Stomach (tissue), 9 donors: ENCODE measurements around the gene SNRNP48. TPM values are rescaled to one million over a fixed set of nuclear protein-coding genes. Genes with fewer than 3 reads are reported as not detected.

Experiments
- DNase-seq, 2 donors: peaks; one replicate each; pipeline versions ENCODE4 v3.0.0 to v3.0.0-alpha.2; 2013 to 2019
- H3K27ac ChIP-seq, 5 donors: fragments of 200-600 bp in 4 of 5; sonication (generic) in 4 of 5; one replicate each; pipeline ENCODE4 v1.5.1; 2013 to 2019; ENCODE audit warnings: mild to moderate bottlenecking in 1 of 5, moderate library complexity in 1 of 5
- H3K27me3 ChIP-seq, 3 donors: fragments of 200-600 bp; sonication (generic); one replicate each; pipeline ENCODE4 v1.5.1; 2017 to 2019; ENCODE audit warnings: mixed run types in 1 of 3
- H3K36me3 ChIP-seq, 4 donors: fragments of 200-600 bp; sonication (generic); 1 replicate in 3 of 4; 2 replicates in 1 of 4; pipeline ENCODE4 v1.5.1; 2016 to 2019
- H3K4me1 ChIP-seq, 4 donors: fragments of 200-600 bp; sonication (generic); one replicate each; pipeline ENCODE4 v1.5.1; 2016 to 2019
- H3K4me3 ChIP-seq, 4 donors: fragments of 200-600 bp; sonication (generic) in 3 of 4; one replicate each; pipeline ENCODE4 v1.5.1; 2016 to 2019; ENCODE audit warnings: mild to moderate bottlenecking in 1 of 4
- H3K9me3 ChIP-seq, 4 donors: fragments of 200-600 bp; sonication (generic); one replicate each; pipeline ENCODE4 v1.5.1; 2016 to 2019
- EP300 ChIP-seq: sonication (generic); formaldehyde crosslinking; IDR thresholded peaks from one replicate; pipeline ENCODE4 v1.6.1; 2017; ENCODE audit warnings: antibody characterized with exemption
- POLR2A ChIP-seq, 4 donors: fragments of 450-650 bp; IDR thresholded peaks; one replicate each; pipeline ENCODE4 v1.6.1; 2016; ENCODE audit warnings: antibody characterized with exemption in 4 of 4, control low read depth in 2 of 4, mild to moderate bottlenecking in 1 of 4, moderate library complexity in 1 of 4
- POLR2AphosphoS5 ChIP-seq, 3 donors: sonication (generic); formaldehyde crosslinking; IDR thresholded peaks; one replicate each; pipeline ENCODE4 v1.6.1; 2016; ENCODE audit warnings: antibody characterized with exemption in 3 of 3
- WGBS, 5 donors: extraction: QIAGEN DNeasy Blood & Tissue Kit in 3 of 5; methylation state at CpG; one replicate each; pipeline versions ENCODE4 v1.1.5 to v1.1.7; 2013 to 2018; 5-methylcytosine and 5-hydroxymethylcytosine counted together
- intact Hi-C: fragments of 100-400 bp; cut with DNase I; formaldehyde crosslinking; loops from one replicate; pipeline ENCODE4 v1.15.1; 2023; ENCODE audit warnings: low total_unique reads
- polyA plus RNA-seq, 3 donors: library from polyadenylated mRNA; stranded (reverse); fragments of 200-250 nt; gene quantifications; one replicate each; pipeline ENCODE4 v1.2.3, GENCODE V29; 2013
- total RNA-seq, 5 donors: library from RNA; depleted of rRNA; stranded (reverse); fragments of >200 nt; gene quantifications; one replicate each; pipeline versions ENCODE4 v1.1.0 to v1.2.3, GENCODE V29; 2014 to 2016
- TF ChIP-seq, protein P1 (sequence below), 7 experiments: fragments of 450-650 bp in 4 of 7; fragments of 200-600 bp in 3 of 7; sonication (generic) in 3 of 7; IDR thresholded peaks; one replicate each; pipeline ENCODE4 v1.5.1; 2016 to 2019; ENCODE audit warnings: antibody characterized with exemption in 7 of 7, control low read depth in 2 of 7, mild to moderate bottlenecking in 1 of 7
- donor health status: healthy with polysubstance abuse.
- donor health status: Bipolar disorder and iron deficiency.
- donor health status: healthy.

SNRNP48 gene
- total and polyA plus RNA-seq, 8 donors = 5.1 to 138 (median 13.0) TPM

DNA sequence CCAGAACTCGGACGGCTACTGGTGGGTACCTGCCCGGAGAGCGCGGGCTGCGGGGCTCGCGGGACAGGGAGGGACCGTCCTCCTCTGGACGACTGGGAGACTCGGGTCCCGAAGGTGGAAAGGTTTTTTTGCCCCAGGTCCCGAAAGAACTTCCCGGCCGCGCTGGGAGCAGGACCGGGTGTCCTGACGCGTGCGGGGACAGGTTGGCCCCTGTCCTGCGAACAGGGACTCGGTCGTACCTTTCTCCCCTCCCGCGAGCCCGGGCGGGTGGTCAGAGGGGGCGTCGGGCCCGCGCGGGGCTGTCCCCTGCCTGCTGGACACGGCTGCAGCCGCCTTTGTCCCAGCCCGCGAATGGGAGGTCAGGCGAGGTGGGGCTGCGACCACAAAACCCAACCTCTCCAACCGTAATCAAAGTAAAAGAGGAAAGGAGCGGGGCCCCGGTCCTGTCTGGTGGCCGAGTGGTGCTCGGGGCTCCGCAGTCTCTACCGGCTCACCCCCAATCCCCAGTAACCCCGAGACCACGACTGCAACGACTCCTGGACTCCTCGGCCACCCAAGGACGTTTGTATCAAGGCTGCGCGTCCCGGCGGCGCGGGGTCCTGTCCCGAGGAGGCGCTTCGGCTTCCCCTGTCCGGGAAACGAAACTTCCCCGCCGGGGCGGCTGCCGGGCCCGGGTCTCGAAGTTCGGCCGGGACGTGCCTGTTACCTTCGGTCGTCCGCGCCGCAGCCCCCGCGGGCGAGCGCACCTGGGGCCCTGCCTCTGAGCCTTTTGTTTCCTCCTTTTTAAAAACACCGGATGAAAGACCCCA lies 47.7 kb upstream of the SNRNP48 start:
- Histone ChIP-seq H3K27ac (peak overlapping the region; percentile 81 to 95 (median 89)), H3K4me1 (peaks cover 20 to 55% (median 32%) of the 10 kb centered on the region in 4 donors), H3K4me3 (peak overlapping the region; percentile 59 to 81 (median 61)), H3K27me3 (peaks cover 11 to 79% (median 22%) of the 10 kb centered on the region in 3 donors), H3K9me3 (no peaks in the 10 kb centered on the region), H3K36me3 (no peaks in the 10 kb centered on the region)
- intact Hi-C loops = no loop called here
- TF ChIP-seq, protein P1, sequence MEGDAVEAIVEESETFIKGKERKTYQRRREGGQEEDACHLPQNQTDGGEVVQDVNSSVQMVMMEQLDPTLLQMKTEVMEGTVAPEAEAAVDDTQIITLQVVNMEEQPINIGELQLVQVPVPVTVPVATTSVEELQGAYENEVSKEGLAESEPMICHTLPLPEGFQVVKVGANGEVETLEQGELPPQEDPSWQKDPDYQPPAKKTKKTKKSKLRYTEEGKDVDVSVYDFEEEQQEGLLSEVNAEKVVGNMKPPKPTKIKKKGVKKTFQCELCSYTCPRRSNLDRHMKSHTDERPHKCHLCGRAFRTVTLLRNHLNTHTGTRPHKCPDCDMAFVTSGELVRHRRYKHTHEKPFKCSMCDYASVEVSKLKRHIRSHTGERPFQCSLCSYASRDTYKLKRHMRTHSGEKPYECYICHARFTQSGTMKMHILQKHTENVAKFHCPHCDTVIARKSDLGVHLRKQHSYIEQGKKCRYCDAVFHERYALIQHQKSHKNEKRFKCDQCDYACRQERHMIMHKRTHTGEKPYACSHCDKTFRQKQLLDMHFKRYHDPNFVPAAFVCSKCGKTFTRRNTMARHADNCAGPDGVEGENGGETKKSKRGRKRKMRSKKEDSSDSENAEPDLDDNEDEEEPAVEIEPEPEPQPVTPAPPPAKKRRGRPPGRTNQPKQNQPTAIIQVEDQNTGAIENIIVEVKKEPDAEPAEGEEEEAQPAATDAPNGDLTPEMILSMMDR (IDR thresholded peaks at IDR 0.05) = no peak
- no peak for TF ChIP-seq POLR2AphosphoS5 (IDR thresholded peaks at IDR 0.05)
- no peak for TF ChIP-seq POLR2A (IDR thresholded peaks at IDR 0.05)
- WGBS, 5 donors = 0 to 2% (median 1%) methylated on average over 36 to 80 of the region's 80 CpGs
- DNase-seq = peak; percentile 49 to 75

DNA sequence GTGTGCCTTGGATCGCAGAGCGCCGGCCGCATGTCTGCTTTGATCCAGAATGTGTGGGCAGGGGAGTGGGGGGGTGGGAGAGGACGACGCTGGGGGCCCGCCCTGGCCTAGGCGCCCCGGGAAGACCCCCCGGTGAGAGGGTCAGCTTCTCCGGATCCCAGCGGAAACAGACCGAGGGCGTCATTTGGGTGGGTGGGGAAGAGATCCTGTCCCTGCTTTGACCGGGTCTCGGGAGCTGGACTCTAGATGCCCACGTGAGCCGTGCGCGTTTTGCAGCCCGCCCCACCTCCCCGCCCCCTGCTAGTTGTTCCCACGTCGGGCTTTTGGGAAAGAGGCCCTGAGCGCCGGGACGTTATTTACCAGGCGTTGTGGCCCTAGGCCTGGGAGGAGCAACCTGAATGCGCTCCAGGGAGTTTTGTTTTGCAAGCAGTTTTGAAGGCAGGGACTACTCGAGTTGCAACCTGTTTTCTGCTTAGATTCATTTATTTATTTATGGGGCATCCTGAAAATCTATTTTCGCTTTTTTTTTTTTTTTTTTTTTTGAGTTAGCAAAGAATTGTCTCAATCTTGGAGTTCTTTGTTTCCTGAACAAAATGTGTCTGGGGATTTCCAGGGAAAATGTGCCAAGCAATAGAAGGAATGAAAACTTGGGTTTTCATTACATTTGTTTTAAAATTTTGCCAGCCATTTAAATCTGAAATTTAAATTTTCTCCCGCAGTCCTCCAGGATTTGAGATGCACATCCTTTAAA lies 46.9 kb upstream of the SNRNP48 start:
- DNase-seq = peak; percentile 85 to 91
- intact Hi-C loops = no loop called here
- Histone ChIP-seq H3K27ac (peak overlapping the region; percentile 81 to 95 (median 89)), H3K27me3 (peaks cover 11 to 74% (median 22%) of the 10 kb centered on the region in 3 donors), H3K4me3 (peak overlapping the region; percentile 59 to 81 (median 61)), H3K36me3 (no peaks in the 10 kb centered on the region), H3K9me3 (no peaks in the 10 kb centered on the region), H3K4me1 (peaks cover 20 to 61% (median 33%) of the 10 kb centered on the region in 4 donors)
- 2 to 15% (median 5%) methylated on average over 12 to 32 of the region's 32 CpGs for WGBS, 5 donors
- TF ChIP-seq, protein P1 (IDR thresholded peaks at IDR 0.05) = no peak
- TF ChIP-seq EP300 = no peak
- peak in 1 of 4 donors; percentile 13 for TF ChIP-seq POLR2A (IDR thresholded peaks at IDR 0.05)
- peak in 2 of 3 donors; percentile 28 to 55 for TF ChIP-seq POLR2AphosphoS5 (IDR thresholded peaks at IDR 0.05)

DNA sequence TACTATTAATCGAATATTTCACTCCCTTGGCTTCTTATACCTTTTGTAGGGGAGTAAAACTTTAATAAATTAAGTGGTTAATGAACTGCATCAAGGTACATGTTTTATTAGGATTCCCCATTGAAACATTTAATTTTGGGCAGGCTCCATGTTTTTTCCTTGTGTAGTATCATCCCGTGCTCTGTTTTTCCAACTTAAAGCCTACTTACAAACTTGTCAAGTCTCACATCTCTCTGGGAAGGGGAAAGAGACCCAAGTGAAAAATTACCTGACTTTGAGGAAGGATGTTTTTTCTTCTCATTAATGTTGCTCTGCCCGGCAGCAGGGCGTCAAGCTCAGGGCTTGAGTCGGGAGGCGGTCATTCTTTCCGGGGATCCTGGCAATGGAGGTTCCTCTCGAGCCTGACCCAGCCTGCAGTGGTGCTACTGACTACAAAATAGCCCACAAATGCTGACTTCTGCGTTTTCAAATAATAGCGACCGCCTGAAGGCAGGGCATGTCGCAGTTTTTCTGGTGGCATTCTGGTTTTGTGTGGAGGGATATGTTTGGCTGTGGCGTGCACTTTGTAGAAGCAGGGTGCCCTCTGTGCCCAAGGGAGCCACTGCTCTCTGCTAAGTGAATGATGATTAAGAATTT lies 46.1 kb upstream of the SNRNP48 start:
- intact Hi-C loops = no loop called here
- H3K27ac ChIP-seq = peak overlapping the region; percentile 80 to 95 (median 86)
- no peaks in the 10 kb centered on the region for H3K36me3 ChIP-seq
- peak in 1 of 2 donors; percentile 55 for DNase-seq
- no peaks in the 10 kb centered on the region for H3K9me3 ChIP-seq
- H3K4me1 ChIP-seq = peaks cover 24 to 67% (median 35%) of the 10 kb centered on the region in 4 donors
- peaks cover 11 to 65% (median 22%) of the 10 kb centered on the region in 3 donors for H3K27me3 ChIP-seq
- 18 to 43% (median 31%) methylated on average over 13 of the region's 13 CpGs for WGBS, 5 donors
- H3K4me3 ChIP-seq = peak overlapping the region; percentile 59 to 81 (median 61)
- TF ChIP-seq EP300 (no peak), POLR2AphosphoS5 (IDR thresholded peaks at IDR 0.05) (no peak), POLR2A (IDR thresholded peaks at IDR 0.05) (no peak)
- TF ChIP-seq, protein P1 (IDR thresholded peaks at IDR 0.05) = no peak

DNA sequence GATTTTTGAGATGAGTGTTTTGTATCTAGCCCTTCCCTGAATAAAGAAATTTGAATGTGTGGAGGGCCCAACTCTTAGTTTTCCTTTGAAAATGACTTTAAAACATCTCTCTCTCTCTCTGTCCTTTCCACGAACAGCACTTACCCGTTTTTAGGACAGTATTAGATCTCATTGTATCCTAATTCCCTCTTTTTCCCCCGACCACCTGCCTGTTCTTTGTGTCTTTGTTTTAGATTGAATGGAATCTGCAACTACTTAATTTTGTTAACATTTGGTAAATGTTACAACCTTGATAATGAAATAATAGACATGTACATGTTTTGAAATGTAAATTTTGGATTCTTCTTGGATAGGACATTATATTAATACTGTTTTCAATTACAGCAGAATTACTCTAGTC lies 45.4 kb upstream of the SNRNP48 start:
- Histone ChIP-seq H3K27ac (peak overlapping the region in 2 of 5 donors; percentile 81 to 95), H3K4me1 (peaks cover 24 to 74% (median 38%) of the 10 kb centered on the region in 4 donors), H3K4me3 (no peak overlapping the region), H3K27me3 (peaks cover 11 to 59% (median 22%) of the 10 kb centered on the region in 3 donors), H3K36me3 (no peaks in the 10 kb centered on the region), H3K9me3 (no peaks in the 10 kb centered on the region)
- 50 to 70% (median 56%) methylated on average over 3 of the region's 3 CpGs for whole genome bisulfite sequencing, 5 donors
- no peak for DNase-seq
- intact Hi-C loops = no loop called here
- TF ChIP-seq POLR2AphosphoS5 (IDR thresholded peaks at IDR 0.05) (no peak), POLR2A (IDR thresholded peaks at IDR 0.05) (no peak), EP300 (no peak)
- TF ChIP-seq, protein P1 (IDR thresholded peaks at IDR 0.05) = no peak
